Left lung (tissue), 10 donors: Measurements from ENCODE around the gene RAB3B. TPM values are rescaled to one million over a fixed set of nuclear protein-coding genes. Genes with fewer than 3 reads are reported as not detected.
"Not testable (repeated sequence)": the region's sequence is repeated elsewhere in the genome, so short reads cannot be mapped to it uniquely, and the experiment has no call there.

Experiments used
- ATAC-seq: fragments of 200-7000 bp; cut with Tn5 transposase; one replicate; pipeline ENCODE4 v1.9.1; 2020; ENCODE audit warnings: moderate library complexity
- DNase-seq, 4 donors: peaks; one replicate each; pipeline ENCODE4 v3.0.0-alpha.2; 2013 to 2020
- H3K27ac ChIP-seq, 2 donors: fragments of 200-600 bp; sonication (generic) in 1 of 2; one replicate each; pipeline versions ENCODE4 v1.5.0 to v1.8.0; 2020 to 2021
- H3K27me3 ChIP-seq, 2 donors: fragments of 200-600 bp; sonication (generic) in 1 of 2; one replicate each; pipeline versions ENCODE4 v1.5.0 to v1.8.0; 2020 to 2021
- H3K36me3 ChIP-seq, 2 donors: fragments of 200-600 bp; sonication (generic) in 1 of 2; one replicate each; pipeline versions ENCODE4 v1.5.0 to v1.8.0; 2020 to 2021
- H3K4me1 ChIP-seq, 2 donors: fragments of 200-600 bp; one replicate each; pipeline ENCODE4 v1.8.0; 2021
- H3K4me3 ChIP-seq, 2 donors: fragments of 200-600 bp; sonication (generic) in 1 of 2; one replicate each; pipeline versions ENCODE4 v1.5.0 to v1.8.0; 2020 to 2021; ENCODE audit warnings: mild to moderate bottlenecking in 1 of 2
- H3K9me3 ChIP-seq, 2 donors: fragments of 200-600 bp; sonication (generic) in 1 of 2; one replicate each; pipeline versions ENCODE4 v1.5.0 to v1.8.0; 2020 to 2021
- CTCF ChIP-seq, 2 donors: fragments of 200-600 bp; sonication (generic) in 1 of 2; IDR thresholded peaks; one replicate each; pipeline versions ENCODE4 v1.5.0 to v1.8.0; 2021; ENCODE audit warnings: antibody characterized with exemption in 2 of 2
- intact Hi-C, 2 donors: fragments of 100-400 bp; cut with DNase I; formaldehyde crosslinking; loops; one replicate each; pipeline versions ENCODE4 v1.11.2 to v1.14.2; 2022
- polyA plus RNA-seq, 6 donors: library from polyadenylated mRNA; unstranded; fragments of 120-200 nt; gene quantifications; one replicate each; pipeline ENCODE4 v1.2.1, GENCODE V29; 2013; ENCODE audit not compliant: insufficient read length in 6 of 6
- total RNA-seq, 2 donors: library from RNA; stranded (reverse); fragmentation: NEBNext Ultra II Directional; extraction: Animal tissue kit (Norgen Biotek cat#: 25700); gene quantifications; one replicate each; pipeline ENCODE4 v1.2.1, GENCODE V29; 2021
- donor health status: DM: no; HTN: yes; CAD: no.
- donor health status: DM: no; HTN: no; CAD: no.

RAB3B gene
- total and polyA plus RNA-seq, 8 donors = 0.05 to 0.63 (median 0.39) TPM

- no peaks in the 10 kb centered on the region for H3K9me3 ChIP-seq
- ATAC-seq (no peak), DNase-seq (no peak)
- H3K4me1 ChIP-seq = no peaks in the 10 kb centered on the region
- intact Hi-C loops = no loop called here
- no peak for TF ChIP-seq CTCF (IDR thresholded peaks at IDR 0.05)
- peaks cover 4 to 75% of the 10 kb centered on the region in 2 donors for H3K27me3 ChIP-seq
- H3K4me3 ChIP-seq = no peak overlapping the region
- no peaks in the 10 kb centered on the region for H3K36me3 ChIP-seq
- no peak overlapping the region for H3K27ac ChIP-seq
Measured at GRCh38 chr1:51901151-51901550, 89.3 kb downstream of the RAB3B start.

GRCh38 chr1:51899022-51899421 is 91.5 kb downstream of the RAB3B start:
- intact Hi-C loops = loop anchor here in 1 of 2 donors (5.0 kb wide), 1 partner anchor 103 kb away; no protein-coding TSS in a partner anchor

GRCh38 chr1:51898090-51898734 is 92.3 kb downstream of the RAB3B start:
- H3K36me3 ChIP-seq = no peaks in the 10 kb centered on the region
- intact Hi-C loops = loop anchor here in 1 of 2 donors (5.0 kb wide), 1 partner anchor 104 kb away; no protein-coding TSS in a partner anchor

More at GRCh38 chr1:51899022-51899421, 91.5 kb downstream of the RAB3B start:
- H3K36me3 ChIP-seq = no peaks in the 10 kb centered on the region
- no peak for TF ChIP-seq CTCF (IDR thresholded peaks at IDR 0.05)
- no peaks in the 10 kb centered on the region for H3K4me1 ChIP-seq
- DNase-seq = no peak
- H3K27me3 ChIP-seq = peaks cover 4 to 76% of the 10 kb centered on the region in 2 donors
- no peak overlapping the region for H3K27ac ChIP-seq
- H3K9me3 ChIP-seq = no peaks in the 10 kb centered on the region
- no peak for ATAC-seq
- H3K4me3 ChIP-seq = no peak overlapping the region

GRCh38 chr1:51897699-51898031 is 92.8 kb downstream of the RAB3B start:
- Histone ChIP-seq H3K4me1 (no peaks in the 10 kb centered on the region), H3K9me3 (no peaks in the 10 kb centered on the region), H3K27ac (no peak overlapping the region), H3K36me3 (no peaks in the 10 kb centered on the region), H3K4me3 (no peak overlapping the region), H3K27me3 (peaks cover 2 to 88% of the 10 kb centered on the region in 2 donors)
- ATAC-seq (no peak), DNase-seq (no peak)
- no peak for TF ChIP-seq CTCF (IDR thresholded peaks at IDR 0.05)
- intact Hi-C loops = loop anchor here in 1 of 2 donors (5.0 kb wide), 1 partner anchor 105 kb away; no protein-coding TSS in a partner anchor

More at GRCh38 chr1:51898090-51898734, 92.3 kb downstream of the RAB3B start:
- no peak for ATAC-seq
- DNase-seq = no peak
- Histone ChIP-seq H3K4me1 (no peaks in the 10 kb centered on the region), H3K27ac (no peak overlapping the region), H3K4me3 (no peak overlapping the region), H3K9me3 (no peaks in the 10 kb centered on the region), H3K27me3 (peaks cover 2 to 82% of the 10 kb centered on the region in 2 donors)
- TF ChIP-seq CTCF (IDR thresholded peaks at IDR 0.05) = no peak

GRCh38 chr1:51894748-51895147 is 95.8 kb downstream of the RAB3B start:
- H3K27me3 ChIP-seq = peaks cover 10 to 96% of the 10 kb centered on the region in 2 donors
- not testable (repeated sequence) for H3K27ac ChIP-seq, H3K4me3 ChIP-seq, ATAC-seq, H3K9me3 ChIP-seq, H3K36me3 ChIP-seq, H3K4me1 ChIP-seq, DNase-seq
- intact Hi-C loops = loop anchor here in 1 of 2 donors (5.0 kb wide), 1 partner anchor 108 kb away; no protein-coding TSS in a partner anchor
